Suppressor macrophage (primary cell): Measurements from ENCODE around the gene ENO1.
"Not testable (repeated sequence)": the region's sequence is repeated elsewhere in the genome, so short reads cannot be mapped to it uniquely, and the experiment has no call there.

Source experiments
- DNase-seq, 4 experiments: peaks; one replicate each; pipeline ENCODE4 v3.0.0-alpha.2; 2020 to 2022

ENO1 gene

DNA sequence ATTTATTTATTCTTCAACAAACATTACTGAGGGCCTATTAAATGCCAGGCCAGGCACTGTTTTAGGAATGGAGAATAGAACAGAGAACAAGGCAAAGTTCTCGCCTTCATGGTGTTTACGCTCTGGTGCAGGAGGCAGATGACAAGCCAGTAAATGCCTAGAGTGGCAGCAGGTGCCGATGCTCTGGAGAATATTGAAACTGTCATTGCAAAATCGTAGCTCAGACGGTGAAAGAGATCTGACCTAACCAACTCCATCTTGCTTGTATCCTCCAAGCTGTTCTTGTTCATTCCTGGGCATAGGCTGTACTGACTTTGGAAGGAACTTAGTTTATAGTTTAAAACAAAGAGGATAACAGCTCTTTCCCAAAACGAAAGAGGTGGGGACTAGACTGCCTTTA is 13.5 kb upstream of the ENO1 start:
- no peak for DNase-seq

DNA sequence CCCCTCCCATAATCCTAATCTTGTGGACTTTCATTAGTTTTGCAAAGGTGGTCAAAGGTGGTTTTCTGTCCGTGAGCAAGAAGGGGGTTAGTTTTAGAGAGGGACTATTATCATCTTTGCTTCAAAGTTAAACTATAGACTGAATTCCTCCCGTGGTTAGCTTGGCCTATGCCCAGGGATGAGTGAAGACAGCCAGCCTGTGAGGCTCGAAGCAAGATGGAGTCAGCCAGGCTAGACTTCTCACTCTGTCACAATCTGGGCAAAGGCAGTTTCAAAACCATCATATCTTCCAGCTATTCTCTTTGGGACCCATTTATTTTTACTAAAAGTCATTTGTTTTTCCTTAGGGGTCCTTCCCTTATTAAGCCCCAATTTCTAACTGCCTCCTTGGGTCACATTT is 12.9 kb upstream of the ENO1 start:
- no peak for DNase-seq

DNA sequence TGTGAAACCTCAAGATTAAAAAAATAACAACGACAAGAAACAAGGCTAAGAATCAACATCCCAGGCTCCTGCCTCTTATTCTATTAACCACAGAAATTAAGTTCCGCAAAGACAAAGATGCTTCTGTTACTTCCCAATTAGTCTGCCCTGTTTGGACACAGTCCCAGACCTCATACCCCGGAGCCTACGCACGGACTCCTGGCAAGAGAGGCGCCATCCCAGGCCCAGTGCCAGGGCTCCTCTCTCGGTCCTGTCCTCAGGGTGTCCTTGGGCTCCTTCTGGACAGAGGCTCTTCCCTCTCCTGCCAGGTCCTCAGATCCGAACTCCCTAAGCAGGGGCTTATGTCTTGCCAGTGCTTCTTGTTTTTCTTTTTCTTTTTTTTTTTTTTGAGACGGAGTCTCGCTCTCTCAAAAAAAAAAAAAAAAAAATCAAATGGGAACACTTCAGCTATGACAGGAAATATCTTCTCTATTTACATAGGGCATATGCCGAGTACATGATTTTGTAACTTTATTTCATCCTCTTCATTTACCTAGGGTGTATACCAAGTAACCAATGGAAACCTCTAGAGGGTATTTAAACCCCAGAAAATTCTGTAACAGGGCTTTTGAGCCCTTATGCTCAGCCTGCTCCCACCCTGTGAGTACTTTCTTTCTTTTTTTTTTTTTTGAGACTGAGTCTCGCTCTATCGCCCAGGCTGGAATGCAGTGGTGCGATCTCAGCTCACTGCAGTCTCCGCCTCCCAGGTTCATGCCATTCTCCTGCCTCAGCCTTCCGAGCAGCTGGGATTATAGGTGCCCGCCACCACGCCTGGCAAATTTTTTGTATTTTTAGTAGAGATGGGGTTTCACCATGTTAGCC is 11.7 kb upstream of the ENO1 start:
- peak; percentile 83 to 91 (median 90) for DNase-seq

DNA sequence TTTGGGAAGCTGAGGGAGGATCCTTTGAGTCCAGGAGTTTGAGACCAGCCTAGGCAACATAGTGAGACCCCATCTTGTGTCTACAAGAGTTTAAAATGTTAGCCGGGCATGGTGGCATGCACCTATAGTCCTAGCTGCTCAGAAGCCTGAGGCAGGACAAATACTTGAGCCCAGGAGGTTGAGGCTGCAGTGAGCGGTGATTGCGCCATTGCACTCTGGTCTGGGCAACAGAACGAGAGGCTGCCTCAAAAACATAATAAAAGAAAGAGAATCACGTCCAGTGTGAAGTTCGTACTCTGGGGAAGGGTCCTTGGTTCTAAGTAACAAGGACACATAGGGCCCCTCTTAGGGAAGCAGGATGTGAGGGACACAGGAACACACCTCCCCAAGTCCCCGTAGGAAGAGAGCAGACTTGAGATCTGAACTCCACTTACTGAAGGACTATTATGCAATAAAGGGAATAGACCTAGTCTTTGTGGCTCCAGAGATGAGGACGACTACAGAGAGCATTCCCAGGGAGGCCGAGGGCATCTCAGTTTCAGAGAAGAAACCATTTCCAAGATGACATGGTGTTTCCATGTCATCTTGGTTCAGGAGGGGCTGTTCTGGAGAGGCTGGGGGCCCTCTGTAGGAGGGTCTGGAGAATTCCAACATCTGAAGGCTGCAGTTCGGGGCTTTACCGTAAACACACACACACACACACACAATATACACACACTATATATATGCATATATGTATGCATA is 10.8 kb upstream of the ENO1 start:
- no peak for DNase-seq

DNA sequence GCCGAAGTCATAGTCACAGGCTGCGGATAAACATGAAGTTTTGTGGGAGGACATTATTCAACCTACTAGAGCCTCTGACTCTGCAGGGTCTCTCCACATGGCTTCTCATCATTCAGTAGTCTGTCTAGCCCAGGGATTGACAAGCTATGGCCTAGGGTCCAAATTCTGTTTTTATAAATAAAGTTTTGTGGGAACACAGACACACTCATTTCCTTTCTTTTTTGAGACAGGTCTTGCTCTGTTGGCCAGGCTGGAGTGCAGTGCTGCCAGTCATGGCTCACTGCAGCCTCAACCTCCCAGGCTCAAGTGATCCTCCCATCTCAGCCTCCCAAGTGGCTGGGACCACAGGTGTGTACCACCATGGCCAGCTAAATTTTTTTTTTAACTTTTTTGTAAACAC is 8.1 kb upstream of the ENO1 start:
- no peak for DNase-seq

DNA sequence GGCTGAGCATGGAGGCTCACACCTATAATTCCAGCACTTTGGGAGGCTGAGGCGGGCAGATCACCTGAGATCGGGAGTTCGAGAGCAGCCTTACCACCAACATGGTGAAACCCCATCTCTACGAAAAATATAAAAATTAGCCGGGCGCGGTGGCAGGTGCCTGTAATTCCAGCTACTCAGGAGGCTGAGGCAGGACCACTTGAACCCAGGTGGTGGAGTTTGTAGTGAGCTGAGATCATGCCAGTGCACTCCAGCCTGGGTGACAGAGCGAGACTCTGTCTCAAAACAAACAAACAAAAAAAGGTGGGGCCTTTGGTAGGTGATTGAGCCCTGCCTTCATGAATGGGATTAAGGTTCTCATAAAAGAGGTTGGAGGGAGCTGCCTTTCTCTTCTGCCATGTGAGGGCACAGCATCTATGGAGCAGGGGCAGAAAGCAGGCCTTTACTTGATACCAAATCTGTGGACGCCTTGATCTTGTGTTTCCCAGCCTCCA is 7.6 kb upstream of the ENO1 start:
- DNase-seq = not testable (repeated sequence)

DNA sequence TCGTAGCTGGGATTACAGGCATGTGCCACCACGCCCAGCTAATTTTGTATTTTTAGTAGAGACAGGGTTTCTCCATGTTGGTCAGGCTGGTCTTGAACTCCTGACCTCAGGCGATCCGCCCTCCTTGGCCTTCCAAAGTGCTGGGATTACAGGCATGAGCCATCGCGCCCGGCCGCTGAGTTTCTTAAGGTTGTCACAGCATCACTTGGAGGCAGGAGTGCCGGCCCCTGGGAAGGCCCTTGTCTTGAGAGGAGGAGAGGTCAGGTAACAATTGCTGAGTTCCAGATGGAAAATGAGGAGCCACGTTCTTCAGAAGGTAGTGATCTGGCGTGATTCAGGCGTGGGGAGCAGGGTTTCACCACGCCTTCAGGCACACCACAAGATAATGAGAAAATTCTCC is 5.6 kb upstream of the ENO1 start:
- not testable (repeated sequence) for DNase-seq

DNA sequence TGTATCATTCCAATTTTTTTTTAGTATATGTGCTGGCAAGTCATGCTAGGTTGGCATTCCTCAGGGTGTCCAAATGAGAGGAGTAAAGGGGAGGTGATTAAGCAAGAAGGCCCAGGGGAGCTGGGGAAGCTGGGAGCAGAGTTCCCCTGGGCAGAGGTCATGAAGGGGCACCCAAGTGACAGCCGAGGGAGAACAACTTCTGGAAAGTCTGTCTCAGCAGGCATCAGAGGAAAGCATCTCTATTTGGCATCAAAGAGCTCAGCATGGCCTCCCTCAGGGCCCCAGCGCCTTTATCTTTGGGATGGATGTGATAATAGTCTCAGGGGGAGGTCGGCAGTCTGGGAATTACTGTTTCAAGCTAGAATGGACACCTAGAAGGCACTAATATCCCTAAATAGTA is 5.0 kb upstream of the ENO1 start:
- no peak for DNase-seq

DNA sequence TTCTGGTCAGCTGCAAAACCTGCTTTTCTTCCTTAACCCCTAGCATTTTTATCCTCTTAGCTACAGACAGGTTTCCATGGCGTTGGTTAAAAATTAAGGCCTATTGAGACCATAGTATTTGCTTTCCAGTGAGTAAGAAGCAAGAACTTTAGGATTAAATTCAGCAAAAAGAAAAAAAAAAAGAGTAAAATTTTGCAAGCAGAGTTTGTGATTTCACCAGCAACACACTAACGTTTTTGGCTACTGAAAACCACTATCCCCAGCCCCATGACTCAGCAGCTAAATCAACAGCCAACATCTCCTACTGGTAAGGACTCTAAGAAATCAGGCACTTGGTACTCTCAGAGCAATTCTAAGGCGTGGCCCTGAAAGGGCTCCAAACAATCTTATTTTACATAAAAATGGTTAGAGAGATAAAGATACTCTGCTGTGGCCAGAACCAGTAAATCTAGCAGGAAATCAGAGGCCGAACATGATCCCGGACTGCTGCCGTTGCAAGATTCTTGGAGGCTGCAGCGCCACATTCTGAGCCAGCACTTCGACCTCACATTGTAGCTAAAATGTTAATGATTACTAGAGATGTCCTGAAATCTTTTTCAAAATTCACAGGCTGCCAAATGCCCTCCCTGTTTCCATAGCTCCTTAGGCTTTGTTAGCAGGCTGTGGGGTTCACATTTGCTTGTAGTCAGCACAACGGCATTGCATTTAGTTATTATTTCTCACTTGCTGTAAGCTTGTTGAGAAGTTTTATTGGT is 1.6 kb upstream of the ENO1 start:
- DNase-seq = peak; percentile 74 to 88 (median 81)

DNA sequence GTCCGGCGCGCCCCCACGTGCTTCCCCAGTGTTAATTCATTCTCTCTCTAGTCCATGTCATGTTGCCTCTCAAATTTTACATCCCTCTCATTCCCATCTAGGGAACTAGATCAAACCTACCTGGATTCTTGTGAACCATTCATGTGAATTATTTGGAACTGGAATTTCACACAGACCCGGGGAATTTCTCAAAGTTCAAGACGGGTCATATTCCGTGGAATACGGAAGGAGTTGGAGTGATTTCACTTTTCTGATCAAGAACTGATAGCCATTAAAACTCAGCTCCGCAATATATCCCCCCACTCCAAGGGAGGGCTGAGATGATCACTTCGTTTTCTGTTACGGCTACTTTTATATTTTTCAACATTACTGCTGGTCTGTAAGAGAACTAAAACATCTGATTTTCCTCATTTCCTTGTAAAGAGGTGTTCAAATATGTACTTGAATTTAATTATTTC is 1.0 kb upstream of the ENO1 start:
- DNase-seq = peak in 1 of 4 experiments; percentile 21

DNA sequence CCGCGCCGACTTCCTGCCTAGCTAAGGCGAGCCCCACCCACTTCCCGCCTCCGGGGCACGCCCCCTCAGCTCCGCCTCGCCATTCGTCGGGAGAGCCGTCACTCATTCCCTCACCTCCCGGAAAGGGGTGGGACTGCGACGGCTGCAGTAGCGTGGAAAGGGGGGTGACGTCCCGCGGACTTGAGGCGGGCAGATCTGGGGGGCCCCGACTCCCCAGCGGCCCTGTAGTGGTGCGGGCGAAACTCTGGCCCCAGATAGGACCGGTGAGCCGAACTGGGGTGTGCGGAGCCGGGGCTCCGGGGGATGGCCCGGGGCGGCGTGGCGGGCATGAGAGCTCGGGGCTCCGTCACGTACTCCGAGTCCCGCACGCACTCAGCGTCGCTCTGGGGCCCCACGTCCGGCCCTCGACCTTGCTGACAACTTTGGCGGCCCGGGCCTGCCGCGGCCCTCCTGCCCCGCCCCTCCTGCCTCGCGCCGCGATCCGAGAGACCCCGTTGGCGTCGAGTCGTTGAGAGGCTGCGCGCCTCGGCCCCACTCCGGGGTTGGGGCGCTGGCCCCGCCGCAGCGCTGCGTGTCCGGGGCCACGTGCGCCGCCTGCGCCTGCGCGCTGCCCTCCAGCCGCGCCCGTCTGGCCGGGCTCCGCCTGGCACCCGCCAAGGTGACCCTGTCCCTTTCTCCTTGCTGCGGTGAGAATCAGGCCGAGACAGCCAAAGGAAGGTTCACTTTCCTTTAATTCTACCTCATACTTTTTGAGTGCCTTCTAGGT is 395 bp upstream of the ENO1 start:
- DNase-seq = peak; percentile 98 to 100 (median 99)

DNA sequence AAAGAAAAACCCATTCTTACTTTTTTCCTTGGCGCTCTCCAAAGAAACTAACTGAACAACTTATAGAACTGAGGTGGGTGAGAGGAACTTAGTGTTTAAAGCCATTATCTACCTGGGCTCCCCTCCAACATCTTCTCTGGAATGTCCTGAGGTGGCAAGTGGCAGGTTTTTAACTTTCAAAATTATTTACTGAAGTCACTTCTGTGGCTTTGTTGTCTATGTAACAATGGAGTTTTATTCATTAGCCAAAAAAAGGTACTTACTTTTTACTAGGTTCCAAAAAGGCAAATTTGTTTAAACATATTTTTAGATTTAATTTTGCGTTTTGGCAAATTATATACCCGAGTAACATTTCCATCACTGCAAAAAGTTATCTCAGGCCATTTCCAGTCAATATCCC is 2.4 kb downstream of the ENO1 start:
- no peak for DNase-seq

DNA sequence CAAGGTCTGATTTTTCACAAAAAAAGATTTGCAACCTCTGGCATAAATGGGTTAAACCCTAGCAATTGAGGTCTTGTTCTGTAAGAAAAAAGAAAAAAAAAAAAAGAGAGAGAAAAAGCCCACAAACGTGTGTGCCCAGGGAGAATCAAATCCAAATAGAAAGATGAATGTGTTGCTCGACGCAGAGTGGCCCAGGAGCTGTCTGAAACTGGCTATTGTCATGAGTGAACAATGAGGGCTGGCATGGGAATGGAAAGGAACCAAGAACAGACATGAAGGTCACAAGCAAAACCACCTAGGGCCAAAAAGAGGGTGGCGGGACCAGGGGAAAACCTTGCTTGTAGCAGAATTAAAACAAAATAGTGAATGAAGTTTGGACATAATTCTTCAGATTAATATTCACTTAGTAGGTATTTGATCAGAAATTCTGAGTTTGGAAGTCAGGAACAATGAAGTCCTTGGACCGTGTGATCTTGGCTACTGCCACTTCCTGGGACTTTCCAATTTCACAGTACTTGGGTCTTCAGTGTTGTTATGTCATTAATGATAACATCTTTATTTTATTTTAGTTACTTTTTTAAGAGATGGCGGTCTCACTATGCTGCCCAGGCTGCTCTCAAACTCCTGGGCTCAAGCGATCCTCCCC is 3.1 kb downstream of the ENO1 start:
- DNase-seq = peak in 3 of 4 experiments; percentile 38 to 49 (median 45)

DNA sequence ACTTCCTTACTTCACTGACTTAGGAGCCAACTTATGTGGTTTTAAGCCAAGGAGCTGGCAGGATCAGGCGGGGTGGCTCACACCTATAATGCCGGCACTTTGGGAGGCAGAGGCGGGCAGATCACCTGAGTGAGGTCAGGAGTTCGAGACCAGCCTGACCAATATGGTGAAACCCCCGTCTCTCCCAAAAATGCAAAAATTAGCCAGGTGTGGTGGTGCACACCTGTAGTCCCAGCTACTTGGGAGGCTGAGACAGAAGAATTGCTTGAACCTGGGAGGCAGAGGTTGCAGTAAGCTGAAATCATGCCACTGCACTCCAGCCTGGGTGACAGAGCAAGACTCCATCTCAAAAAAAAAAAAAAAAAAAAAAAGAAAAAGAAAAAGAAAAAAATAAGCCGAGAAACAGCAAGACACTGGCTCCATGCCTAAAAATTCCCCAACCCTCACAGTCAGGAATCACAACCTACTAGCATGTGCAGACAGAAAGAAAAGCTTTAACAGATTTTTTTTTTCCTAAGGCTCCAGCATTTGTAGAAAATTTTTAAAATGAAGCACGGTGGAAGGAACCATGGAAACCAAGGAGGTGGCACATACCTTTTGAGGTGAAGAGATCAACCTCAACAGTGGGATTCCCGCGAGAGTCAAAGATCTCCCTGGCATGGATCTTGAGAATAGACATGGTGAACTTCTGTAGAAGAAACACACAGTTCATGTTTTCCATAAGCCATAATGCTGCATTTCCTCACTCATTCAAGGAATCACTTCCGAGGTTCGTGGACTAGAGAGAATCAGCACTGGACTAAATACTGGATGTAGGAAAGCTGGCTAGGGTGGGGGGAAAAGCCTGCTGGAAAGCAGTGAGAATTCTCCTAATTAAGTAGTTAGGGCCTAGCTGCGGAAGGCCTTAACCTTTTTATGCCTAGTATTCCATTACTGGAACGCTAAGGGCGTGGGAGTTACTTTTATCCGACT is 4.0 kb downstream of the ENO1 start:
- no peak for DNase-seq

DNA sequence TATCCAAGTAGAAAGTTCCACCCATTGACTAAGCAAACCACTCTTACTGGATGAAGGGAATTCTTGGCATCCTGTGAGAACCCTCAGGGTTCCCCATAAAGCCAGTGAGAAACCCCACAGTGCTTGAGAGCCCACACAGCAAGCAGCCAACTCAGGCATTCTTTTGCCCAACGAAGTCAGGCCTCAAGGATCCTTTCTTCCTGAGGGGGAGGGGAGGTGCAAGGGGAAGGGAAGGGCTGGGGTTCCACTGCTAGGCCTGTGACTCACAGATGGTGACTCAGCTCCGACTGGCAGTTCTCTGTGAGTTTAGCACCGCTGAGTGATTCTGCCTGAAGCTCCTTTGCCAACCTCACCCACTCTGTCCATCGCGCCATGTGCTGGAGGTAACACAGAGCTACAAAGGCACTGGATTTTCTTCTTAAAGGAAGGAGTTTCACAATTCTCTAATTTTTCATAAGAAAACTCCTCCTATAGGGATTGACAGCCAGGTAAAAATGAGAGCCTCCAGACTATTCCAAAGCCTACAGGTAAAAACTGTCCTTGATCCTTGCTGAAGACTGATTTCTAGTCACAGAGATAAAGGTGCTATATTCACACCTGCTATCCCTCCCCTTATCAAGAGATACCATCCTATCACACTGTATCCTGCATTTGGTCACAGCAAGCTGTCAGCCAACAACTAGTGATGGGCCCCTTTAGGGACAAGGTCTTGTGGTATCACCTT is 4.8 kb downstream of the ENO1 start:
- peak; percentile 93 to 97 (median 94) for DNase-seq

DNA sequence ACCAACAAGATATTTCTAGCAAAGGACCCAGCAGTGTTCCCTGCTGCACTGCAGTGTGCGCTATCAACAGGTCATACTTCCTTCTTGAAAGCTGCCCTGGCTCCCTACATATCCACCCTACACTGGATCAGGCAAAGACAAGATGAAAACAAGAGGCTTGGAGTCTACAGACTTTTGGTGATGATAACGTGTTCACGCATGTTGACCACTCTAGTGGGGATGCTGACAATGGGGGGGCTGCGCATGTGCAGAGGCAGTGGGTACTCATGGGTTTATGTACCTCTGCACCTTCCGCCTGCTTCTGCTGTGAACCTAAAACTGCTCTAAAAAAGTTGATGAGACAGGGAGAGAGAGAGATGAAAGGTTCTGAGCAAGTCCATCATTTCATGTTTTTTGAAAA is 5.5 kb downstream of the ENO1 start:
- no peak for DNase-seq

DNA sequence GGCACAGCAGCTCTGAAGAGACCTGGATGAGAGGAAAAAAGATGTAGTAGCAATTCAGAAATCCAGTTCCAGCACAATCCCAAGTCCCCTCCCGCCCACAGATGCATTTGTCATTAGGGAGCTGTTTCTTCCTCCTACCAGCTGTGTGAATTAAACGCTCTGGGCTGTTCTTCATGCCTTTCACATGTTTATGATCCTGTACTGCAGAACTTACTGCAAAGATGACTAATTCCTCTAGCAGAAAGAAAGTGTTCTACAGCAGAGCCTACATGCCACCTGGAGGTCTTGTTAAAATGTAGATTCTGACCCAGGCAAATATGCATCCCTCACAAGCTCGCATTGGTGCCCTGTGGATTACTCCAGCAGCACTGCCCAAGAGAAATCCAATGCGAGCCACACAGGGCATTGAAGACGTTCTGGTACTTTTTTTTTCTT is 6.5 kb downstream of the ENO1 start:
- peak; percentile 58 to 73 (median 66) for DNase-seq

DNA sequence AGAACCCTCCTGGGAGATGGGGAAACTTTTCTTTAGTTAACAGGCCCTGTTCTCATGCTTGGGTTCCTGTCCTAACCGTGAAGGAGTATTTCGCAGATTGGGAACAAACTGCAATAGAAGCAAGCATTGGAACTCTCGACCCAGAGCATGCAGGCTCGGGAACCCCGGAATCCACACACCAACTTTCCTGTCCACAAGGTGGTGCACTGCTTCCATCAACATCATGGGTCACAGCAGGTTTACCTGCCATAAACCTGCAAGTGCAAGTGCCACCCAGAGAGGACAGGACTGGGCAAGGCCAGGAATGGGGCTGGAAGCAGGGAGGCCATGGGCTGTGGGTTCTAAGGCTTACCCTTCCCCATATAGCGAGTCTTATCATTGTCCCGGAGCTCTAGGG is 6.9 kb downstream of the ENO1 start:
- no peak for DNase-seq
